HG03460 (cell line): Measurements from ENCODE around the gene C4orf50.
"Not testable (repeated sequence)": the region's sequence is repeated elsewhere in the genome, so short reads cannot be mapped to it uniquely, and the experiment has no call there.

ENCODE experiments used
- ATAC-seq: cut with Tn5 transposase; IDR thresholded peaks from one replicate; pipeline ENCODE4 v1.9.1; 2021; ENCODE audit not compliant: unreplicated experiment

The C4orf50 gene

DNA sequence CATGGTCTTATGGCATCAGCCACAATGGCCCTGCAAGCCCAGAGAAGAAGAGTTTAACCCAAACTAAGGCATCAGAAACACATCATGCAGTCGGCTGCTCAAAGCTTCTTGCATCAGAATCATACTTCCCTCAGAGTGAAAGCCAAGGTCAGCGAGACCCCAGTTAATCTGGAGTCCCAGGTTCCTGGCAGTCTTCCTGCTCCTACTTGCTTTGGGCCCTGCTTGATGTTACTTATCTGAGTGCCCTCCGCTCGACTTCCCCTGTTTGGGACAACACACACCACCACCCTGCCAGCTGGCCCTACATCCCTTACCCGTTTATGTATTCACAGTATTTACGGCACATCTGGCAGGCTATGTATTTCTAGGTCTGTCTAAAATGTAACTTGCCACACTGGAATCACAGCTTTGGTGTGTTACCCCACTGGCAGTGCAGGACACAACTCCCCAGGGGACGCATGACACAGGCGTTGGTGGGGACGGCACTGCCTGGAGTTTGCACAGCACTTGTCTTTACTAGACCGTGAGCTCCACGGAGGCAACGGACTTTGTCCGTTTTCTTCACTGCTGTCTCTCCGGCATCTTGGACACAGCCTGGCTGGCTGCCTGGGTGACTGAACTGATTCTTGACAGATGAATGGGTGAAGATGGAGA, 148.1 kb downstream of the C4orf50 start:
- ATAC-seq = no peak

DNA sequence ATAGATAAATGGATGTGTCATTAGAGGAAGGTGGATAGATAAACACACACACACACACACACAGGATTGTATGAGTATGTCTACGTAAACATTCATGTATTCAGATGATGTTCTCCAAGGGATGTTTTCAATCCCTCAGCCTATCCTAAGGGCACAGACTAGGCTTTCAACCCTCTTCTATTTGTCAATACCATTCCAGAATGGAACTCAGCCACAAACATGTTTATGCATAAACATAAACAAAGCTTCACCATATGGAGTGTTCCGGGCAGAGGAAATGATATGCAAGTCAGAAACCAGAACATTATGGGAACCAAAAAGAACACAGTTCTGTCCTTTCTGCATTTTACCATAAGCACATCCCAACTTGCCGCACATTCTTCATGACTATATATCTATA, 150.4 kb downstream of the C4orf50 start:
- no peak for ATAC-seq

DNA sequence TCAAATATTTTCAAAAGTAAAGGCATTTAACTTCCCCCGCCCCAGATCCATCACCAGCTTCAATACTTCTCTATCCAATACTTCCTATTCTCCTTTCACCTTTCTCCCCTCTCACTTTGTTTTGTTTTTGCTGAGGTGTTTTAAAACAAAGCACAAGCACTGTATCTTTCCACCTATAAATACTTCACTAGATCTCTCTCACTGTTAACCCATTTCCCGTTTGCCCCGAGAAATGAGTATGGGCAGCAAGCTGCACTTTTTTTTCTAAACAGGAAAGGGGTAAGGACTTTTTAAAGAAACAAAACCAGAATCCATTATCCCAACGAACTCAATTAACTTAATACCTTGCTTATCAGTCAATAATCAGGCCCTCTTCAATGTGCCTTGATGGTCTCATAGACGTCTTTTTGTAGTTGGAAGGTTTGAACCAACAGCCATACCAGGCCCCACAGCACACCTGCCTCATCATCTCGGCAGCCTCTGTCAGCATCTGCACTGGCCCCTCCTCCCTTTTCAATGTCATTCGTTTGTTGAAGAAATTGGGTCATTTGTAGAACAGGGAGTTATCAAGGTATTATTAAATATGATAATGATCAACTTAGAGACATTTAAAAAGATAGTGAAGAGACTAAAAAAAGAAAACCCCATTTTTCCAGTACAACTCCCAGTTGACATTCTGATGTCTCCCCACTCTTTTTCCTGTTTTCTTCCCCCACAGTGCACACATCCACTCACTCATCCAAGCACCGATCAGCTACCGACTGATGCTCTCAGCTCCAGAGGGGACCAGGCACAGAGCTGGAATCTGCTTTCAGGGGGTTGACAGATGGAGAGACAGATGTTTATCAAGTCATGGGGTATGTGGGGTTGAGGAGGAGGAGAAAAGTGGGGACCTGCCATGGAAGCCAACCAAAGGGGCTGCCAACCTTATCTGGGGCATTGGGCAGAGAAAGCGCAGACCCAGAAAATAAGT, 151.1 kb downstream of the C4orf50 start:
- ATAC-seq = no peak

DNA sequence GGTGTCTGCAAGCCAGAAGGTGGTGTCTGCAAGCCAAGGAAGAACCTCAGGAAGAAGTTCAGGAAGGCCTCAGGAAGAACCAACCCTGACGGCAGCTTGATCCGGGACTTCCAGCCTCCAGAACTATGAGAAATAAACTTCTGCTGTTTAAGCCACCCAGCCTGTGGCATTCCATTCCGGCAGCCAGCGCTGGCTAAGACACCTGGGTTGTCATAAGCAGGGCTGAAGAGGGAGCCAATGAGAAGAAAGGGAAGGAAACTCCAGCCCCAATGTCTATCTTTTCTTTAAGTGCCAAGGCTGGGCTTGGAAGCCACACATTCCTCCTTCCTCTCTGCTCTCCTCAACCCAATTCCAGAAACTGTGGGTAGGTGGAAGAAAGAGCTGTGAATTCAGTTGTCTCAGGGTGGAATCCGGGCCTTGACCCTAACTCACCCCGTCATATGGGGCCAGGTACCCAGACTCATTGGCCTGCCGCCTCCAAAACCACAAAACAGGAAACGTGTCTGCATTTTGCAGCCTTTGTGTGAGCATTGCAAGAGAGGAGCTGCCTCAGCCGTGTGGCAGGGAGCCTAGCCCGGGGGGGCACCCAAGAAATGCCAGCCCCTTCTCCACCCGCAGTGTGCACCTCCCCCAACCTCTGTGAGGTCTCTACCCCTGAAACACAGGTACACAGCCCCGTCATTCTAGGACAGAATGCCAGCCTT, 152.2 kb downstream of the C4orf50 start:
- no peak for ATAC-seq

DNA sequence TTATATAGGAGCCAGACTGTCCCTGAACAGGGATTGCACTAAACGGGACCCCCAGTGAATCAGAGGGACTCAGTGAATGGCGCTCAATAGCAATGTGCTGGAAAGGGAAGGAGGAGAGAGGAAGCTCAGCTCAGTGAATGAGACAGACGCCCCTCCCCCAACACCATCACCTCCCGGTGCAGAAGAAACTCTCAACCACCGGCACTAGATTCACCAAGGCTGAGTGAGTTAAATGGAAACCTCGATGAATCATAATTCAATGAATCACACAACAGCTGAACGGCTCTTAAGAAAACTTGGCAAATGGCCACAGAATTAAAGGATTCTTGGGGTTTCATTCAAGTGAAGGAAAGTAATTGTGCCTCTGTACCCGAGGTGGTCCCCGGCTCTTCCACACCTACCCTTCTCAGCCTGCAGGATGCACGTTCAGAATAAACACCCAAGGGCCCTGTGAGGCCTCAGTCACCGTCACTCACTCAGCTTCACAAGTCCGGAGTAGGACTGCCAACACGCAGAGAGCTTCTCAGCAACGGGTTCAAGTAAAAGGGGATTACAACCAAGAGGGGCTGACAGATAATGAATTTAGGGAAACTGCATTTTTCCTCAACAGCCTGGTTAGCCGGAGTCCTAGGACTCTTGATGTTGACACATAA, 154.6 kb downstream of the C4orf50 start:
- ATAC-seq = no peak

DNA sequence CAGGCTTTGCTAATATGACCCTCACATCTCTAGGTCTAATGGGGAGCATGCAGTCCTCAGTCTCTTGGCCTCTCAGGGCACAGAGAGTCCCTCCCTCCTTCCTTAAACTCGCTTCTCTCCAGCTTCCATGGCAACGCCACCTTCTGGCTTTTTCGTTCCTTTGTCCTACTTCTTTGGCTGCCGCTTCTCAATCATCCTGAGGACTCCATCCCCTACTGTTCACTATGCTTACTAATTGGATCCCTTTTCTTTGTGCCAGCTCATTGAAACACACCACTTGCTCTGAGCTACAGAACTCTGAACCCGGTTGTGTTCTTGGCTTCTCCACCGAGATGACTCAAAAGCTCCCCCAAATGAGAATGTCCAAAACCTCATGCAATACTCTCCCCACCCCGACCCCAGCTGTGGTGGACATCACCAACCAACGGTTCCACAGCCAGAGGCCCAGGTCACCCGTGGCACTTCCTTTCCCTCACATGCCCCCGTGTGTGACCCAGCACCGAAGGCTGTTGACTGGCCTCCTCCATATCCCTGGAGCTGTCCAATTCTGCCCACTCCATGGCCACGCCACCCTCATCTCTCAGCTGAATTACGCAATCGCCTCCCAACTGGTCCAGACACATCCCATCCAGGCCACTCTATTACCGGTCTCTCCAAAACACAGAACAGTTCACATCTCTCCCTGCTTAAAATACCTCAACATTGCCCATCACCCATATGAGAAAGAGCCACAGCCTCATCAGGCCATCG, 160.0 kb downstream of the C4orf50 start:
- no peak for ATAC-seq

DNA sequence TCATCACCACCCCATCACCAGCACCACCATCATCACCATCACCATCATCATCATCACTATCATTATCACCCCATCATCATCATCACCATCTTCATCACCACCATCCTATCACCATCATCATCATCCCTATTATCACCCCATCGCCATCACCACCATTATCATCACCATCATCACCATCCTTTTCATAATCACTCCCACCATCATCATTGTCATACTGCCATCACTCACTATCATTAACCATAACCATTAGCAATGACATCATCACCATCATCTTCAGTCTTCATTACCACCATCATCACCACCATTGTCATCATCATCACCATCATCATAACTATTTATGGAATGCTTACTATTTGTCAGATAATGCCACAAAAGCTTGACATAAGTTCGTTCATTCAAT, 161.0 kb downstream of the C4orf50 start:
- no peak for ATAC-seq

DNA sequence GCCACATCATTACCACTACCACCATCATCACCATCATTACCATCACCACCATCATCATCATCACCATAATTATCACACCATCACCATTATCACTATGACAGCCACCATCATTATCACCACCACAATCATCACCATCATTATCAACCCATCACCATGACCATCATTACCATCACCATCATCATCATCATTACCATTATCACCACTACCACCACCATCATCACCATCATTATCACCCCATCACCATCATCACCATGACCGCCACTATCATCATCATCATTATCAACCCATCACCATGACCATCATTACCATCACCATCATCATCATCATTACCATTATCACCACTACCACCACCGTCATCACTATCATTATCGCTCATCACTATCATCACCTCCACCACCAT, 161.9 kb downstream of the C4orf50 start:
- not testable (repeated sequence) for ATAC-seq

DNA sequence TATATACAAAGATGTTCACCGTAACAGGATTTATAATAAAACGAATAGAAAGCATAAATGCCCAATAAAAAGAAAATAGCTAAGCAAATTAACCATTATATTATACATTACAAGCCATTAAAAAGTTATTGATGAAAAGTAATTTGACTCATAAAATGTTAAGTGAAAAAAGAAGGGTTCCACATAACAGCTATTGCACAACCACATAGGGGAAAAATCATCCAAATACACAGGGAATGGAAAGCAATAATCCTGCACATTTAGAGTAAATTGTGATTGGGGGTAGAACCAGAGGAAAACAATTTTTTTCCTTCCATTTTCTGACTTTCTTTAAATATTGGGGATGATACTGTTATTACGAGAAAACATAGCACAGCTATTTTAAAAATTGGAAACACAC, 163.3 kb downstream of the C4orf50 start:
- ATAC-seq = no peak

DNA sequence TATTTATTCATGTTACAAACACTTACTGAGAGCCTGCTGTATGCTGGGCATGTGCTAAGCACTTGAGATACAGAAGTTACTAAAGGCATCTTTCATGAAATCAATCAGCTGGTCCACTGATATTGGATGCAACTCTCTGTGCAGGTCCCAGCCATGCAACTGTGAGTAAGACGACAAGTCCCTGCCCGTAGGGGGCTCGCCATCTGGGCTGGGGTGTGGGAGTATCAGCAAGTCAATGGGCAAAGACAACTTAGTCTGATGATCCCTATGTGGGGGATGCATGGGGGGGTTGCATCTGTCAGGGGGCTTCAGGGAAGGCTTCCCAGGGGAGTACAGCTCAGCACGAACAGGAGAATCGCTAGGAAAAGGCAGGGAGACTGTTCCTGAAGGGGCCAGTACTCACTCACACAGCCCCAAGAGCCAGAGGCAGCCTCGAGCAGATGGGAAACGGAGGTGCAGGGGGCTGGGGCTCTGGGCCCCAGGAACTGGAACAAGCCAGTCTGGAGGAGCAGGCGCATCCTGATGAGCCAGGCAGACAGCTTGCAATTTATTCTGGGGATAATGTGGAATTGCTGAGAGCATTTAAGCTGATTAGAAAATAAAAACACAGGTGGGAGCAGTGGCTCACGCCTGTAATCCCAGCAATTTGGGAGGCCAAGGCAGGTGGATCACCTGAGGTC, 165.6 kb downstream of the C4orf50 start:
- no peak for ATAC-seq

DNA sequence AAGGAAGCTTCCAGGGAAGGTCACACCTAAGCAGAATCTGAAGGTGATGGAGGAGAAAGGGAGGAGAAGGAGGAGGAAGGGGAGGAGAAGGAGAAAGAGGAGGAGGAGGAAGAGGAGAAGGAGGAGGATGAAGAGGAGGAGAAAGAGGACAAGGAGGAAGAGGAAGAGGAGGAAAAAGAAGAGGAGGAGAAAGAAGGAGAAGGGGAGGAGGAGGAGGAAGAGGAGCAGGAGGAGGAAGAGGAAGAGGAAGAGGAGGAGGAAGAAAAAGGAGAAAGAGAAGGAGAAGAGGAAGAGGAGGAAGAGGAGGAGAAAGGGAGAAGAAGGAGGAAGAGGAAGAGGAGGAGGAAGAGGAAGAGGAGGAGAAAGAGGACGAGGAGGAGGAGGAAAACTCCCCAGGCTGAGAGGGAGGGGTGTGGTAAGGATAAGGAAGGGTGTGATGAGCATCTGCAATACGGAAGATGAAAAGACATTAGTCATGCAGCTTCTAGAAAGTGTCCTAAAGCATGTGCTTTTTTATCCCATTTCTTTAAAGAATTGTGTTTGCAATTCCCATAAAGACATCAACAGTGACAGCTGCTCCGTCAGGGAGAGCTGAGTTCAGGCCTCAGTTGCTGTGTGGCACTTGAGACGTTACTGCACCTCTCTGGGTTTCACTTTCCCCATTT, 166.5 kb downstream of the C4orf50 start:
- no peak for ATAC-seq
